OCI-LY1 (cell line): ENCODE data around the gene PADI4.

ENCODE experiments used
- EZH2 ChIP-seq: fragments of 200-600 bp; sonication (generic), shearing (Covaris generic); IDR thresholded peaks from 2 replicates; pipeline ENCODE4 v1.8.0; 2017; ENCODE audit warnings: borderline replicate concordance, mixed run types, mild to moderate bottlenecking, antibody characterized with exemption, low read length, moderate library complexity, mixed read lengths
- TF ChIP-seq, protein P1 (sequence below): fragments of 200-600 bp; sonication (generic), shearing (Covaris generic); IDR thresholded peaks from 2 replicates; pipeline ENCODE4 v1.5.1; 2017; ENCODE audit warnings: mild to moderate bottlenecking, antibody characterized with exemption, low read length, moderate library complexity, mixed read lengths

DNA sequence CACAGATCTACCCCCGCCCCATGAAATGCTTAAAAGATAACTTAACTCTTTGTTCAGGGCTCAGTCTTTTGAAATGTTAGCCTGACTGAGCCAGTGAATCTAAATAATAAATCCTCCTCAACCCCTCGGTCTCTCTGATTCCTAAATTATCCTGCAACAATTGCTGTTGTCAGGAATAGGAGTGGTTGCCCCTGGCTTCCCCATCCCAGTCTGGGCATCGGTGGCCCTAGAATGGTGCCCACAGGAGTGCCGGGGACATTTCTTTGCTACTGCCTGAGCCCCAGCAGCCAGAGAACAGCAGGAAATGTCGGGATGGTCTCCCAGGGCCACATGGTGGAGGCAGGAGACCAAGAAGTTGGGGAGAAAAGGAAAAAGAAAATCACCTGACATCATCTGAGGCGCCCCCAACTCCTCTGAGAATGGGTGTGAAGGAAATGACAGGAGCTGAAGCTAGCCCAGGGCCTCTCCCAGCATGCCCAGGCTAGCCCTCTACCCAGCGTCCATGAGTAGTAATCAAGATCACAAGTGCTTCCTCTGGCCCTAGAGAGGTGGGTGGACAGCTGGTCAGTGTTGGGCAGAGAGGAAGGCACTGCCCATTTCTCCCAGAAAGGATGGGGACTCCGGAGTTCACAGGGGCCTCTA, 1.6 kb downstream of the PADI4 start:
- TF ChIP-seq, protein P1, sequence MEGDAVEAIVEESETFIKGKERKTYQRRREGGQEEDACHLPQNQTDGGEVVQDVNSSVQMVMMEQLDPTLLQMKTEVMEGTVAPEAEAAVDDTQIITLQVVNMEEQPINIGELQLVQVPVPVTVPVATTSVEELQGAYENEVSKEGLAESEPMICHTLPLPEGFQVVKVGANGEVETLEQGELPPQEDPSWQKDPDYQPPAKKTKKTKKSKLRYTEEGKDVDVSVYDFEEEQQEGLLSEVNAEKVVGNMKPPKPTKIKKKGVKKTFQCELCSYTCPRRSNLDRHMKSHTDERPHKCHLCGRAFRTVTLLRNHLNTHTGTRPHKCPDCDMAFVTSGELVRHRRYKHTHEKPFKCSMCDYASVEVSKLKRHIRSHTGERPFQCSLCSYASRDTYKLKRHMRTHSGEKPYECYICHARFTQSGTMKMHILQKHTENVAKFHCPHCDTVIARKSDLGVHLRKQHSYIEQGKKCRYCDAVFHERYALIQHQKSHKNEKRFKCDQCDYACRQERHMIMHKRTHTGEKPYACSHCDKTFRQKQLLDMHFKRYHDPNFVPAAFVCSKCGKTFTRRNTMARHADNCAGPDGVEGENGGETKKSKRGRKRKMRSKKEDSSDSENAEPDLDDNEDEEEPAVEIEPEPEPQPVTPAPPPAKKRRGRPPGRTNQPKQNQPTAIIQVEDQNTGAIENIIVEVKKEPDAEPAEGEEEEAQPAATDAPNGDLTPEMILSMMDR: no peak
- no peak for TF ChIP-seq EZH2
